Measurements from ENCODE around the gene ZNF446.
"Not testable (repeated sequence)": the region's sequence is repeated elsewhere in the genome, so short reads cannot be mapped to it uniquely, and the experiment has no call there.

ZNF446 gene

GRCh38 chr19:58470837-58471543, 5.2 kb upstream of the ZNF446 start:
- DNase-seq = not testable (repeated sequence)

- no peak for DNase-seq
Observed at GRCh38 chr19:58471736-58472135, 4.4 kb upstream of the ZNF446 start.

DNA sequence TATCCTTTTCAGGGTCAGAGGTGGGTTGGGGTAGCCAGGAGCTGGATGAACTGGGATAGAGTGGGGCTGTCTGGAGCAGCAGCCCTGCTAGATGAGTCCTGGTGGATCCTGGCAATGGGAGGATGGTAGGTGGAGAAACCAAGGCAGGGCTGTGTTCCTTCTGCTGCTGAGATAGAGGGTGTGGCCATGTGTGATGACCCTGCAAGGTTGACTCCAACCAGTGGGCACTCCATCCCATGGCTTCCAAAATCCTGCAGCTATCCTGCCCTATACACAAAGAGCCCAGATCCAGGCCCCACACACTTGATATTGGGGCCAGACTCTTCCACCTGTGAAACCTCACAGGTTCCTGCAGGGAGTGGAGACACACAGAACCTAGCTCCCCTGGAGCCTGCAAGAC, 2.4 kb upstream of the ZNF446 start:
- no peak for DNase-seq

DNA sequence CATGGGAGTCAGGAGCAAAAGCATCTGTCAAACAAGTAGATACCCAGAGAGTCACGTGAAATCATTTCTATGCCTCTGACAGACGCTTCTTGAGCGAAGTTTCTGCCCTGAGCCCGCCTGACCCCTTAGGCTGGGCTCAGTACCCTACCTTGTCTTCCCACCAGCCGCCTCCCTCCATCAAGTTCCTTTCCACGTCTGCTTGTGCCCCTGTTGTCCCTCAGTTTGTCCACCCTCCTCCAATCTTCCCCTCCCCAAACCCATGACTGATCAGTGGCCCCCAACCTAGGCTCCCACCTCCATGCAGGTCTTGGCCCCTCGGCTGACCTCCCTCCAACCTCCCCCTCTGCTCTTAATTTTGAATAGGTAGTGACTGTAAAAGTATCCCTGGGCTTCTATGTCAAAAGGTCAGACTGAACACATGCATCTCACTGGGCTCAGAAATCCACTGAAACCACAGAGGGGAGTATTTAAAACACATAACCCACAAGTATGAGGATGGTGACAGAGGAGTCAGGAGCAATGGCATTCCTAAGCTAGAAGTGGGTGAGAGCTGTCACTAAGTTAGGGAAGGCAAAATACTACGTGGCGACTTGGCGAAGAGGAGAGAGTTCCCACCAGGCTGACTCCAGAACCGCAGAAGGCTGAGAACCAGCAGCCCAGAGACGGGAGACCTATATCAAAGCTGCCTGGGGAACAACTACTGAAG, 1.7 kb upstream of the ZNF446 start:
- peak; percentile 75 for DNase-seq

- DNase-seq = no peak
Observed at GRCh38 chr19:58474997-58475713, 997 bp upstream of the ZNF446 start.

GRCh38 chr19:58476498-58477015, 405 bp downstream of the ZNF446 start:
- peak; percentile 31 for DNase-seq

DNA sequence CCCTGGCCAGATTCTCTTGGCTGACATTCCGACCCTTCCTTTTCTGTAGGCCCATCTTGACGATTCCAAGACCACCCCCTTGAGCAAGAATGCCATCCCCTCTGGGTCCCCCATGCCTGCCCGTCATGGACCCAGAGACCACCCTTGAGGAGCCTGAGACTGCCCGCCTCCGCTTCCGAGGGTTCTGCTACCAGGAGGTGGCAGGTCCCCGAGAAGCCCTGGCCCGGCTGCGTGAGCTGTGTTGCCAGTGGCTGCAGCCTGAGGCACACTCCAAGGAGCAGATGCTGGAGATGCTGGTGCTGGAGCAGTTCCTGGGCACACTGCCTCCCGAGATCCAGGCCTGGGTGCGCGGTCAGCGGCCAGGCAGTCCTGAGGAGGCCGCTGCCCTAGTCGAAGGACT, 978 bp downstream of the ZNF446 start:
- no peak for DNase-seq

DNA sequence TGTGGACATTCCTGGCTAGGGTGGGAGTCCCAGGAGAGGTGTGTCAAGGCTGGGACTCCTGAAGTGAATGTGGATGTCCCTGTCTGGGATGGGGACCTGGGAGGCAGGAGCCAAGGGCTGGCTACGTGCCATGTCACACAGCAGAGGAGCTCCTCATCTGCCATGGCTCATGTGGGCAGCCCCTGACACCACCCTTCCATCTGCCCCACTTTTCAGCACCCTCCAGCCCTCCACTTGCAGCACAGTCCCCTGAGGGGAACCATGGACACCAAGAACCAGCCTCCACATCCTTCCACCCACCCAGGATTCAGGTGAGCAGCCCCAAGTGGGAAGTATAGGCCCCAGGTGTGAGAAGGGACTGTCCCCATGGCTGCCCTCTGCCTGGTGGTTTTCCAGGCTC, 1.7 kb downstream of the ZNF446 start:
- no peak for DNase-seq

GRCh38 chr19:58479303-58479702, 3.2 kb downstream of the ZNF446 start:
- no peak for DNase-seq

GRCh38 chr19:58479736-58480480, 3.8 kb downstream of the ZNF446 start:
- no peak for DNase-seq

DNA sequence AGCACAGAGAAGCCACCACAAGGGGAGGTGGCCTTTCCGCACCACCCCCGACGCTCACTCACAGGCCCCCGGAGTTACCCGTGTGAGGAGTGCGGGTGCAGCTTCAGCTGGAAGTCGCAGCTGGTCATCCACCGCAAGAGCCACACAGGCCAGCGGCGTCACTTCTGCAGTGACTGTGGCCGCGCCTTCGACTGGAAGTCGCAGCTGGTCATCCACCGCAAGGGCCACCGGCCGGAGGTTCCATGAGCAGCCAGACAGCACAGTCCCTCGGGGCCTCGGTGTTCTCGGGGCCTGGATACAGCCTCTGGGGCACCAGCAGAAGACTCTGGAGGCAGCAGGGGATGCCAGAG, 4.3 kb downstream of the ZNF446 start:
- no peak for DNase-seq

GRCh38 chr19:58480831-58481230, 4.7 kb downstream of the ZNF446 start:
- DNase-seq = no peak

GRCh38 chr19:58482372-58482771, 6.2 kb downstream of the ZNF446 start:
- no peak for DNase-seq

DNA sequence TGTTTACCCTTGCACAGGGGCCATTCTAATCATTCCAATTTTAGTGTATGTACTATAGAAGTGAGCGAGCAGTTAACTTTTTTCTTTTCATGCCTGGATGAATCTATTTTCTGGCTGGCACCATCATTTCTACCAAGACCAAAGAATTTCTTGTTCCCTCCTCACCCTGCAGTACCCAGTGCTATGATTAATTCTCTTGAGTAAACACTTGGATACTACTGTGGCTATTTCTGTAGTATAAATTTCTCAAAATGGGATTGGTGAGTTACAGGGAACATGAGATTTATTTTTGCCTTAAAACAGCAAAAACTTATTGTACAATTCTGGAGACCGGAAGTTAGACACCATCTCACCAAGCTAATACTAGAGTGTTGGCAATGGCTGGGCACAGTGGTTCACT, 7.6 kb downstream of the ZNF446 start:
- DNase-seq = no peak

DNA sequence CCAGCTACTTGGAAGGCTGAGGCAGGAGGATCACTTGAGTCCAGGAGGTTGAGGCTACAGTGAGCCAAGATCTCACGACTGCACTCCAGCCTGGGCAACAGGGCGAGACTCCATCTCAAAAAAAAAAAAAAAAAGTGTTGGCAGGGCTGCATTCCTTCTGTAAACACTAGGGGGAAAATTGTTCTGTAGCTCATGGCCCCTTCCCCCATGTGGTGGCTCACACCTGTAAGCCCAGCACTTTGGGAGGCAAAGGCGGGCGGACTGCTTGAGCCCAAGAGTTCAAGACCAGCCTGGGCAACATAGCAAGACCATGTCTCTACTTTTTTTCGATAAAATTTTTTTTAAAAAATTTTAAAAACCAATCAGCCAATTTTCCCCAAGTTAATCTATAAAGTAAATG, 8.2 kb downstream of the ZNF446 start:
- DNase-seq = not testable (repeated sequence)

DNA sequence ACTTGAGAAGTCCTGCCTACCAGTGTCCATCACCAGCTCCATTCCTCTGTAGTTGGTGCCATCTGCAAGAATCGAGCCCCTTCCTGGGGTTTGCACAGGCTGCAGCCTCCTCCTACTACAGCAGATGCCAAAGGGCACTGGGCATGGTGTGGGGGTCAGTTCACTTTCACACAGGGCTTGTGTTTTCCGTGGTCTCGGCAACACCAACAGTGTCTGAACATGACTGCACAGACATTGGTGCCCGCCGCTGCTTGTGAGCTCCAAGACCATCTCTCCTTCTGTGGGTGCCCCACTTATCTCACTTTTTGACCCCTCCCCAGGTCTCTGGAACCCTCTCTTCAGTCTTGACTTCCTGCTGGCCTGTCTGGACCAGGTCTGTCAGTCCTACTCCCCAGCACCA, 15.2 kb downstream of the ZNF446 start:
- no peak for DNase-seq

- no peak for DNase-seq
Observed at GRCh38 chr19:58492265-58492664, 16.1 kb downstream of the ZNF446 start.

- DNase-seq = no peak
Observed at GRCh38 chr19:58497634-58498170, 21.6 kb downstream of the ZNF446 start.

GRCh38 chr19:58498316-58499020, 22.3 kb downstream of the ZNF446 start:
- DNase-seq = no peak

DNA sequence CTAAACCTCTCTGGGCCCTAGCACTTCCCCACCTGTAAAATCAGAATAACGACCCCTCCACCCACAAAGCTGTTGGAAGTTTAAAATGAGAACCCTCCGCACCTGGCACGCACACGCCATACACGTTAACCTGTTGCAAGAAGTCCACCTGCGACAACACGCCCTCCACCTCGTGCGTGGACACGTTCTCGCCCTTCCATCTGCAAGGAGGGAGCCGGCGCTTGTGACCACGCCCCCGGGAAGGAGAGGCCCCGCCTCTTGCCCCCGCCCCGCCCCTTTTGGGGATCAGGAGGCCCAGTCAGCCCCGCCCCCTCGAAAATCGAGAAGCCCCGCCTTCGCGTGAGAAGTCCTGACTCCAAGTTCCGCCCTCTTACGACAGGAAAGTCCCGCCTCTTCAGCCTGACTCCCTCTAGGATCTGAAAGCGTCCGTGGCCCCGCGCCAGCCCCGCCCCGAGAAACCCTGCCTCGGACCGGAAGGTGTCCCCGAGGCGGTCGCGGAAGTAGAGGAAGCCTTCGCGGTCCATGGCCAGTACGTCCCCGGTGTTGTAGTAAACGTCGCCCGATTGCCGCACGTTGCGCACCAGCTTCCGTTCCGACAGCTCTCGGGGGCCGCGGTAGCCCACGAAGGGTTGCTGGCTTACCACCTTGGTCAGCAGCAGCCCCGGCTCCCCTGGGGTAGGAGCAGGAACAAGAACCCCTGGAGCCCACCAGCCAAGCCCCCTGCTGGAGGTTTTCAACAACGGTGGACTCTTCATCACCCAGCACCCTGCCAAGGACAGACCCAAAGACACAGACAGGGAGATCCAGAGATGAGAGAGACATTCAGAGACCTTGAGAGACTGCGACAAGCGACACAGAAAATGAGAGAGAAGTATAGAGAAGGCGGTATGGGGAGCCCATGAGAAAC, 23.1 kb downstream of the ZNF446 start:
- peak; percentile 99 for DNase-seq

DNA sequence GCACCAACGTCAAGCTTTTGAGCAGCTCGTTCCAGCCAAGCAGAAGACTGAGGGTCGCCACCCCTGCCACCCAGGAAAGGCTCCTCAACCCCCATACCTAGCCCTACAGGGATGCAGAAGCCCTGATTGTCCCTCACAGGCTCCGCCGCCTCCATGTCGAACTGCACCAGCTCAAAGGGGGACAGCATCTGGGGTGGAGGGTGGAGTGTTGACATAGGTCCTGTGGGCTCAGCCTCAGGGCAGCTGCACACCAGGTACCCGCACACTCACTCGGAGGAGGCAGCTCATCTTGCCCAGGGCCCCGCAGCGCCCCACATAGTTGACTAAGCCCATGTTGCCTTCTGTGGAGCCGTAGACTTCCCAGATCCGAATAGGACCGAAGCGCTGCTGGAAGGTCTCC, 24.1 kb downstream of the ZNF446 start:
- DNase-seq = no peak

Data from fibroblast of skin of right biceps (primary cell).